GM23248 (cell line): ENCODE data around the gene CDC14A.

Experiments
- EZH2 ChIP-seq: fragments of 200-600 bp; sonication (generic); IDR thresholded peaks from 2 replicates; pipeline ENCODE4 v1.6.1; 2018; ENCODE audit warnings: antibody characterized with exemption, mild to moderate bottlenecking; ENCODE audit not compliant: insufficient read depth, poor library complexity, severe bottlenecking
- EZH2phosphoT487 ChIP-seq: fragments of 200-600 bp; sonication (generic); IDR thresholded peaks from 2 replicates; pipeline ENCODE4 v1.6.1; 2018; ENCODE audit warnings: antibody characterized with exemption, moderate library complexity, mild to moderate bottlenecking, low read depth; ENCODE audit not compliant: insufficient read depth

DNA sequence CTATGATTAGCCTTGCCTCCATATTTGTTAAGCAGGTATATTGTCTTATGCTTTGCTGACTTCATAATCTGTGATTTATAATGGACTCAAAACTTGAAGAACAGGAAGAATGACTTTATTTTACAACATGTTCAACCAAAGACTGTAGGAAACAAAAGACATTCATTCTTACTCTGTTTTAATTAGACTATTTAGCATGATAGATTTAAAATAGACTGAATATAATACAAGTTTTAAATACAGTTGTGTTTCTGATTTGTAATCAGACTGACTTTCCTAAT is 63.1 kb downstream of the CDC14A start:
- no peak for TF ChIP-seq EZH2phosphoT487
- no peak for TF ChIP-seq EZH2
